PC-9 (cell line): Measurements from ENCODE around the gene FASTKD1. TPM values are rescaled to one million over a fixed set of nuclear protein-coding genes. Genes with fewer than 3 reads are reported as not detected.

Experiments used
- BruUV-seq: library from RNA; stranded (reverse); fragments of 400-500 nt; replicated peaks from 2 replicates; lab custom pipeline; 2021; lab: Mats Ljungman, UMichigan
- CTCF ChIA-PET: fragments of 300-600 bp; sonication (Branson Sonifier 250); formaldehyde crosslinking; loops from one replicate; lab custom pipeline; 2022; ENCODE audit warnings: antibody characterized with exemption; lab: Charles Lee
- POLR2A ChIA-PET: fragments of 300-600 bp; sonication (Branson Sonifier 250); formaldehyde crosslinking; loops from one replicate; lab custom pipeline; 2022; ENCODE audit warnings: antibody characterized with exemption; ENCODE audit not compliant: unreplicated experiment; lab: Charles Lee
- DNase-seq, 2 experiments: peaks; one replicate each; pipeline versions ENCODE4 v3.0.0 to v3.0.0-alpha.2; 2015 to 2022; ENCODE audit warnings: mixed read lengths in 1 of 2
- H2AFZ ChIP-seq: fragments of 200-600 bp; sonication (generic); 2 replicates; pipeline ENCODE4 v1.8.1; 2017; ENCODE audit warnings: antibody characterized with exemption
- H3F3A ChIP-seq: fragments of 200-600 bp; sonication (generic); 2 replicates; pipeline ENCODE4 v1.8.1; 2017; ENCODE audit warnings: antibody characterized with exemption, mild to moderate bottlenecking, low read depth; ENCODE audit not compliant: insufficient read depth
- H3K27ac ChIP-seq: fragments of 200-600 bp; sonication (generic); 2 replicates; pipeline ENCODE4 v1.6.1; 2016; ENCODE audit warnings: mixed run types
- H3K27me3 ChIP-seq: fragments of 200-600 bp; sonication (generic); 2 replicates; pipeline ENCODE4 v1.6.1; 2016; ENCODE audit warnings: low read depth, mixed run types; ENCODE audit not compliant: insufficient read depth
- H3K36me3 ChIP-seq: fragments of 200-600 bp; sonication (generic); 2 replicates; pipeline ENCODE4 v1.6.1; 2016; ENCODE audit warnings: low read depth, mixed run types
- H3K4me1 ChIP-seq: fragments of 200-600 bp; sonication (generic); replicated peaks from 2 replicates; pipeline ENCODE4 v1.6.1; 2016; ENCODE audit warnings: mixed run types; ENCODE audit not compliant: insufficient read depth
- H3K4me2 ChIP-seq: fragments of 200-600 bp; sonication (generic); 2 replicates; pipeline ENCODE4 v1.6.1; 2017; ENCODE audit warnings: mixed run types
- H3K4me3 ChIP-seq: fragments of 200-600 bp; sonication (generic); 2 replicates; pipeline ENCODE4 v1.6.1; 2016; ENCODE audit warnings: mixed run types
- H3K79me2 ChIP-seq: fragments of 200-600 bp; sonication (generic); 2 replicates; pipeline ENCODE4 v1.6.1; 2017; ENCODE audit warnings: low read depth, mixed run types
- H3K9me2 ChIP-seq: fragments of 200-600 bp; sonication (generic); 2 replicates; pipeline ENCODE4 v1.8.1; 2017; ENCODE audit warnings: mild to moderate bottlenecking; ENCODE audit not compliant: insufficient read depth
- H3K9me3 ChIP-seq: fragments of 200-600 bp; sonication (generic); 2 replicates; pipeline ENCODE4 v1.8.1; 2016; ENCODE audit warnings: low read depth; ENCODE audit not compliant: insufficient read depth
- H4K20me1 ChIP-seq: fragments of 200-600 bp; sonication (generic); 2 replicates; pipeline ENCODE4 v1.8.1; 2017; ENCODE audit not compliant: insufficient read depth
- CTCF ChIP-seq: fragments of 200-600 bp; sonication (generic); conservative IDR thresholded peaks from 2 replicates; pipeline ENCODE4 v1.6.1; 2017; ENCODE audit warnings: mixed run types, antibody characterized with exemption, mild to moderate bottlenecking, moderate library complexity
- EZH2 ChIP-seq: fragments of 200-600 bp; sonication (generic); IDR thresholded peaks from 2 replicates; pipeline ENCODE4 v1.8.0; 2017; ENCODE audit warnings: antibody characterized with exemption, low read depth
- intact Hi-C: fragments of 100-400 bp; cut with micrococcal nuclease; formaldehyde crosslinking; loops from one replicate; pipeline ENCODE4 v1.10.0; 2022; ENCODE audit not compliant: unreplicated experiment
- total RNA-seq: library from RNA; stranded (reverse); gene quantifications from 2 replicates; pipeline ENCODE4 v1.2.3, GENCODE V29; 2021

FASTKD1 gene
- total RNA-seq, 1 experiment from 2014 or later = 22.5 TPM

DNA sequence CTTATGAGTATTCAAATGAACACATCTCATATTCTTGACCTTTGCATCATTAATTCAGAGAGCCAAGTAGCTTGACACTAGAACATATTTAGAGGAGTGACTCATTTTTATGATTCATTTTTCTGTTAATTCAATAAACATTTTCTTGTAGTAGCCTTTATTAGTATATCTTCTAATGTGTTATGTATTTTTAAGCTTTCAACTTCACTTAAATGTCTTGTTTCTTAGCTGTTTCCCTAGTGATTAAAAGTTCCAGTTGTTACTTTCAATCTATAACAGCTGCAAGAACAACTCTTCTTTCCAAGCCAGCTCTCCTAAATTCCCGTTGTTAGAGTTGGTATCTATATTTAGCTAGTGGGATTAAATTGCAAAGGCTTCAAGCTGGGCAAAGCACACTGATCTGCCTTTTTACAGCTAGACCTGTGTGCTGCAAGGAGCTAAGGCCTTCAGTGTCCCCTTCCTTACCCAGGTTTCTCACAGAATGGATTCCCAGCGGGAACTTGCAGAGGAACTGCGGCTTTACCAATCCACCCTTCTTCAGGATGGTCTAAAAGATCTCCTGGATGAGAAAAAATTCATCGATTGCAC lies 64.3 kb downstream of the FASTKD1 start, which contains the start of gene KLHL41:
Gene KLHL41, plus strand, starts transcription at position 405 of the 588 bp plus-strand sequence. Its CDS starts 77 bp downstream, at position 482.
- Histone ChIP-seq H3K27me3 (no peaks in the 10 kb centered on the region), H3K4me2 (no peak within 1 kb of the TSS), H3K79me2 (no peaks in the 10 kb centered on the region), H2AFZ (no peak within 1 kb of the TSS), H3K4me3 (no peak within 1 kb of the TSS), H3K9me2 (no peaks in the 10 kb centered on the region), H3K4me1 (peaks cover 12% of the 10 kb centered on the region), H3F3A (no peaks in the 10 kb centered on the region), H3K27ac (no peak within 1 kb of the TSS), H3K36me3 (no peaks in the 10 kb centered on the region), H3K9me3 (no peaks in the 10 kb centered on the region), H4K20me1 (no peaks in the 10 kb centered on the region)
- CTCF ChIA-PET = no interaction called here
- intact Hi-C loops = no loop called here
- BruUV-seq = no TSS peak
- POLR2A ChIA-PET = no interaction called here
- no peak for DNase-seq
- TF ChIP-seq EZH2 (no peak), CTCF (no peak)

GRCh38 chr2:169507698-169508097 lies 66.0 kb downstream of the FASTKD1 start:
- Histone ChIP-seq H2AFZ (no peak overlapping the region), H3K4me1 (peaks cover 12% of the 10 kb centered on the region), H3K4me2 (no peak overlapping the region), H3K79me2 (no peaks in the 10 kb centered on the region), H3K9me2 (no peaks in the 10 kb centered on the region), H3K36me3 (no peaks in the 10 kb centered on the region), H3K9me3 (no peaks in the 10 kb centered on the region), H3F3A (no peaks in the 10 kb centered on the region), H3K27me3 (no peaks in the 10 kb centered on the region), H3K4me3 (no peak overlapping the region), H4K20me1 (no peaks in the 10 kb centered on the region), H3K27ac (peak overlapping the region; percentile 44; the same call in 1 of the 2 replicates)
- peak in 1 of 2 experiments; percentile 77 for DNase-seq
- POLR2A ChIA-PET = no interaction called here
- BruUV-seq = no TSS peak
- TF ChIP-seq CTCF = no peak
- no peak for TF ChIP-seq EZH2
- intact Hi-C loops = no loop called here
- CTCF ChIA-PET = no interaction called here

GRCh38 chr2:169504651-169505050 lies 69.0 kb downstream of the FASTKD1 start:
- TF ChIP-seq CTCF (no peak), EZH2 (no peak)
- Histone ChIP-seq H4K20me1 (no peaks in the 10 kb centered on the region), H3K27me3 (no peaks in the 10 kb centered on the region), H3K27ac (no peak overlapping the region), H3K9me2 (no peaks in the 10 kb centered on the region), H3F3A (no peaks in the 10 kb centered on the region), H3K36me3 (no peaks in the 10 kb centered on the region), H3K4me2 (no peak overlapping the region), H3K79me2 (no peaks in the 10 kb centered on the region), H2AFZ (no peak overlapping the region), H3K4me1 (peaks cover 12% of the 10 kb centered on the region), H3K4me3 (no peak overlapping the region), H3K9me3 (no peaks in the 10 kb centered on the region)
- BruUV-seq = no TSS peak
- POLR2A ChIA-PET = no interaction called here
- CTCF ChIA-PET = no interaction called here
- DNase-seq = no peak
- intact Hi-C loops = no loop called here
